RWPE2 (cell line): ENCODE measurements around the gene ELAVL3.

Experiments used
- ATAC-seq: fragments of 200-7000 bp; cut with Tn5 transposase; 3 replicates; pipeline ENCODE4 v1.9.1; 2021; ENCODE audit warnings: low read depth
- DNase-seq: peaks from one replicate; pipeline ENCODE4 v3.0.0-alpha.2; 2020; ENCODE audit warnings: low spot score
- H3K27ac ChIP-seq: fragments of 450-650 bp; 2 replicates; pipeline ENCODE4 v1.5.1; 2017; ENCODE audit warnings: mild to moderate bottlenecking; ENCODE audit not compliant: poor library complexity, severe bottlenecking
- H3K27me3 ChIP-seq: fragments of 250-450 bp; sonication (Bioruptor Pico); 2 replicates; pipeline ENCODE4 v1.5.1; 2021; ENCODE audit warnings: mild to moderate bottlenecking, moderate library complexity; ENCODE audit not compliant: insufficient read depth, poor library complexity, severe bottlenecking
- H3K36me3 ChIP-seq: fragments of 250-450 bp; sonication (Bioruptor Pico); 2 replicates; pipeline ENCODE4 v1.5.1; 2020; ENCODE audit warnings: low read depth, mild to moderate bottlenecking, moderate library complexity
- H3K4me1 ChIP-seq: fragments of 250-450 bp; sonication (Bioruptor Pico); 2 replicates; pipeline ENCODE4 v1.5.1; 2021; ENCODE audit warnings: mild to moderate bottlenecking, moderate library complexity; ENCODE audit not compliant: insufficient read depth, poor library complexity, severe bottlenecking
- H3K4me3 ChIP-seq: fragments of 250-450 bp; sonication (Bioruptor Pico); 2 replicates; pipeline ENCODE4 v1.5.1; 2021; ENCODE audit warnings: mild to moderate bottlenecking, moderate library complexity; ENCODE audit not compliant: severe bottlenecking
- H3K9me3 ChIP-seq: fragments of 250-450 bp; sonication (Bioruptor Pico); 2 replicates; pipeline ENCODE4 v1.5.1; 2021; ENCODE audit warnings: mild to moderate bottlenecking, moderate library complexity; ENCODE audit not compliant: severe bottlenecking
- CTCF ChIP-seq: fragments of 450-650 bp; IDR thresholded peaks from one replicate; pipeline ENCODE4 v1.5.1; 2017; ENCODE audit warnings: mild to moderate bottlenecking, moderate library complexity; ENCODE audit not compliant: poor library complexity, severe bottlenecking

The ELAVL3 gene

GRCh38 chr19:11489378-11489777, 8.5 kb upstream of the ELAVL3 start:
- Histone ChIP-seq H3K36me3 (no peaks in the 10 kb centered on the region), H3K27ac (no peak overlapping the region), H3K9me3 (no peaks in the 10 kb centered on the region), H3K4me3 (no peak overlapping the region), H3K27me3 (no peaks in the 10 kb centered on the region), H3K4me1 (no peaks in the 10 kb centered on the region)
- ATAC-seq (no peak), DNase-seq (no peak)
- no peak for TF ChIP-seq CTCF

GRCh38 chr19:11486661-11487503, 6.0 kb upstream of the ELAVL3 start:
- no peak for ATAC-seq
- Histone ChIP-seq H3K4me3 (no peak overlapping the region), H3K27ac (no peak overlapping the region), H3K36me3 (no peaks in the 10 kb centered on the region), H3K4me1 (no peaks in the 10 kb centered on the region), H3K27me3 (peaks cover 7% of the 10 kb centered on the region), H3K9me3 (no peaks in the 10 kb centered on the region)
- TF ChIP-seq CTCF, result no peak
- DNase-seq, result no peak

- no peak for DNase-seq
- H3K4me1 ChIP-seq, result no peaks in the 10 kb centered on the region
- no peak for TF ChIP-seq CTCF
- no peak overlapping the region for H3K27ac ChIP-seq
- no peak overlapping the region for H3K4me3 ChIP-seq
- peaks cover 22% of the 10 kb centered on the region for H3K27me3 ChIP-seq
- H3K9me3 ChIP-seq, result no peaks in the 10 kb centered on the region
- no peaks in the 10 kb centered on the region for H3K36me3 ChIP-seq
- no peak for ATAC-seq
These were observed 4.5 kb upstream of the ELAVL3 start for GRCh38 chr19:11485245-11485837.

GRCh38 chr19:11483366-11484111, 2.7 kb upstream of the ELAVL3 start:
- ATAC-seq (no peak), DNase-seq (no peak)
- no peaks in the 10 kb centered on the region for H3K9me3 ChIP-seq
- H3K27ac ChIP-seq, result no peak overlapping the region
- peaks cover 27% of the 10 kb centered on the region for H3K27me3 ChIP-seq
- no peaks in the 10 kb centered on the region for H3K4me1 ChIP-seq
- no peaks in the 10 kb centered on the region for H3K36me3 ChIP-seq
- no peak overlapping the region for H3K4me3 ChIP-seq
- TF ChIP-seq CTCF, result no peak
